HG02885 (cell line): ENCODE data around the gene NBEAL1.
"Not testable (repeated sequence)": the region's sequence is repeated elsewhere in the genome, so short reads cannot be mapped to it uniquely, and the experiment has no call there.

Experiments
- ATAC-seq: cut with Tn5 transposase; IDR thresholded peaks from one replicate; pipeline ENCODE4 v1.9.1; 2021; ENCODE audit warnings: mild to moderate bottlenecking; ENCODE audit not compliant: unreplicated experiment, poor library complexity

The NBEAL1 gene

GRCh38 chr2:203037026-203037425 lies 22.4 kb downstream of the NBEAL1 start:
- no peak for ATAC-seq

GRCh38 chr2:203038586-203038985 lies 23.9 kb downstream of the NBEAL1 start:
- no peak for ATAC-seq

- ATAC-seq, result not testable (repeated sequence)
Observed at GRCh38 chr2:203039211-203039610, 24.5 kb downstream of the NBEAL1 start.

- no peak for ATAC-seq
Observed at GRCh38 chr2:203040966-203041521, 26.4 kb downstream of the NBEAL1 start.

GRCh38 chr2:203042178-203042577 lies 27.5 kb downstream of the NBEAL1 start:
- ATAC-seq, result no peak

GRCh38 chr2:203043226-203043625 lies 28.6 kb downstream of the NBEAL1 start:
- no peak for ATAC-seq

GRCh38 chr2:203045867-203046266 lies 31.2 kb downstream of the NBEAL1 start:
- no peak for ATAC-seq

GRCh38 chr2:203052539-203052938 lies 37.9 kb downstream of the NBEAL1 start:
- ATAC-seq, result no peak

GRCh38 chr2:203059567-203060240 lies 45.0 kb downstream of the NBEAL1 start:
- ATAC-seq, result no peak

- ATAC-seq, result no peak
Observed at GRCh38 chr2:203061346-203061745, 46.7 kb downstream of the NBEAL1 start.

- no peak for ATAC-seq
Observed at GRCh38 chr2:203062126-203062525, 47.5 kb downstream of the NBEAL1 start.

GRCh38 chr2:203066519-203067091 lies 51.9 kb downstream of the NBEAL1 start:
- not testable (repeated sequence) for ATAC-seq

GRCh38 chr2:203070701-203071100 lies 56.0 kb downstream of the NBEAL1 start:
- no peak for ATAC-seq

GRCh38 chr2:203071148-203071547 lies 56.5 kb downstream of the NBEAL1 start:
- ATAC-seq, result no peak

GRCh38 chr2:203072371-203072770 lies 57.7 kb downstream of the NBEAL1 start:
- ATAC-seq, result no peak

GRCh38 chr2:203077451-203077850 lies 62.8 kb downstream of the NBEAL1 start:
- no peak for ATAC-seq

GRCh38 chr2:203080447-203081045 lies 65.9 kb downstream of the NBEAL1 start:
- ATAC-seq, result no peak

GRCh38 chr2:203083328-203083727 lies 68.7 kb downstream of the NBEAL1 start:
- no peak for ATAC-seq

- ATAC-seq, result not testable (repeated sequence)
Observed at GRCh38 chr2:203086381-203086780, 71.7 kb downstream of the NBEAL1 start.

- not testable (repeated sequence) for ATAC-seq
Observed at GRCh38 chr2:203090721-203091120, 76.0 kb downstream of the NBEAL1 start.

GRCh38 chr2:203097735-203098134 lies 83.1 kb downstream of the NBEAL1 start:
- no peak for ATAC-seq
